ENCODE results near the gene DLL3. TPM values are rescaled to one million over a fixed set of nuclear protein-coding genes. Genes with fewer than 3 reads are reported as not detected.

DLL3 gene
- total RNA-seq, 1 experiment from 2014 or later = 0.17 TPM

GRCh38 chr19:39533791-39534190 is 35.0 kb downstream of the DLL3 start:
- Histone ChIP-seq H3K79me2 (ENCODE audit: insufficient read depth, low read length) (peaks cover 8% of the 10 kb centered on the region), H3K9me2 (ENCODE audit: insufficient read depth) (no peaks in the 10 kb centered on the region), H3K4me3 (replicated peaks in 1 of 2; ENCODE audit: low read depth in 1 of 2, low read length in 2 of 2) (no peak overlapping the region), H3K9me3 (ENCODE audit: control insufficient read depth in 1 of 2, insufficient read depth in 1 of 2, low read depth in 1 of 2, low read length in 2 of 2) (no peaks in the 10 kb centered on the region), H2AFZ (ENCODE audit: low read depth, low read length, poor library complexity, severe bottlenecking) (no peak overlapping the region), H3K27ac (ENCODE audit: low read depth, low read length) (no peak overlapping the region), H3K9ac (ENCODE audit: low read length) (no peak overlapping the region), H3K4me2 (ENCODE audit: low read length) (no peak overlapping the region), H4K20me1 (ENCODE audit: insufficient read depth) (no peaks in the 10 kb centered on the region), H3K4me1 (ENCODE audit: control insufficient read depth in 1 of 2, insufficient read depth in 2 of 2, low read length in 2 of 2) (peaks cover 8 to 14% of the 10 kb centered on the region in 2 experiments), H3K27me3 (ENCODE audit: insufficient read depth, low read length) (no peaks in the 10 kb centered on the region), H3K36me3 (ENCODE audit: control insufficient read depth in 1 of 2, insufficient read depth in 2 of 2, low read length in 2 of 2) (no peaks in the 10 kb centered on the region)
- intact Hi-C loops (cut with micrococcal nuclease) = loop anchor here (2.0 to 10.0 kb wide), 2 partner anchors 89 to 319 kb away; partner anchors contain the start of gene SUPT5H
- BruUV-seq (replicated peaks) = no TSS peak
- ATAC-seq (no peak), DNase-seq (ENCODE audit: low read depth, low spot score) (no peak)
- RAD21 ChIA-PET (ENCODE audit: low non-redundant PET in 1 of 2, low total read pairs in 2 of 2, uncharacterized antibody in 2 of 2, unreplicated experiment in 2 of 2) = no interaction called here
- TF ChIP-seq JUND (IDR thresholded peaks at IDR 0.05) (no peak), CTCF (IDR thresholded peaks at IDR 0.05 in 2 of 3, conservative IDR thresholded peaks at IDR 0.05 in 1 of 3; ENCODE audit: borderline replicate concordance in 1 of 3, insufficient read depth in 1 of 3, low read depth in 2 of 3, low read length in 2 of 3) (no peak), ATF3 (IDR thresholded peaks at IDR 0.05) (no peak), FOSL1 (IDR thresholded peaks at IDR 0.05; ENCODE audit: low read depth) (no peak), EGR1 (IDR thresholded peaks at IDR 0.05; ENCODE audit: low read depth) (no peak), POLR2A (IDR thresholded peaks at IDR 0.05; ENCODE audit: borderline replicate concordance, extremely low read depth, insufficient read depth, insufficient read length) (no peak), SP1 (IDR thresholded peaks at IDR 0.05; ENCODE audit: low read depth) (no peak), CEBPB (IDR thresholded peaks at IDR 0.05; ENCODE audit: low read depth) (no peak), ZBTB33 (IDR thresholded peaks at IDR 0.05; ENCODE audit: extremely low read depth, insufficient replicate concordance, low read length) (no peak), EZH2 (IDR thresholded peaks at IDR 0.05) (no peak), SIN3A (IDR thresholded peaks at IDR 0.05; ENCODE audit: low read depth) (no peak), ZNF274 (IDR thresholded peaks at IDR 0.05; ENCODE audit: low read depth, low read length) (no peak), CBX3 (IDR thresholded peaks at IDR 0.05; ENCODE audit: low read depth) (no peak), REST (IDR thresholded peaks at IDR 0.05; ENCODE audit: low read depth) (no peak), ZFX (IDR thresholded peaks at IDR 0.05) (no peak), MAX (IDR thresholded peaks at IDR 0.05) (no peak), ELF1 (IDR thresholded peaks at IDR 0.05; ENCODE audit: borderline replicate concordance, low read depth) (no peak), YY1 (IDR thresholded peaks at IDR 0.05; ENCODE audit: extremely low read depth, insufficient replicate concordance, low read depth, low read length) (no peak), EZH2phosphoT487 (IDR thresholded peaks at IDR 0.05; ENCODE audit: borderline replicate concordance) (no peak), RAD21 (IDR thresholded peaks at IDR 0.05; ENCODE audit: low read depth) (no peak)
- POLR2A ChIA-PET = interaction anchor here (1.2 to 1.3 kb wide), 2 partner anchors 93 to 98 kb away, joined by 4 to 5 read pairs; partner anchors contain the start of gene RPS16
- CTCF ChIA-PET = interaction anchor here (0.7 to 2.8 kb wide), 3 partner anchors 58 to 119 kb away, joined by 3 to 24 read pairs (median 5); no protein-coding TSS in a partner anchor

All from HCT116 (cell line).